ENCODE results near the gene CACNB3.
"Not testable (repeated sequence)": the region's sequence is repeated elsewhere in the genome, so short reads cannot be mapped to it uniquely, and the experiment has no call there.

The CACNB3 gene

DNA sequence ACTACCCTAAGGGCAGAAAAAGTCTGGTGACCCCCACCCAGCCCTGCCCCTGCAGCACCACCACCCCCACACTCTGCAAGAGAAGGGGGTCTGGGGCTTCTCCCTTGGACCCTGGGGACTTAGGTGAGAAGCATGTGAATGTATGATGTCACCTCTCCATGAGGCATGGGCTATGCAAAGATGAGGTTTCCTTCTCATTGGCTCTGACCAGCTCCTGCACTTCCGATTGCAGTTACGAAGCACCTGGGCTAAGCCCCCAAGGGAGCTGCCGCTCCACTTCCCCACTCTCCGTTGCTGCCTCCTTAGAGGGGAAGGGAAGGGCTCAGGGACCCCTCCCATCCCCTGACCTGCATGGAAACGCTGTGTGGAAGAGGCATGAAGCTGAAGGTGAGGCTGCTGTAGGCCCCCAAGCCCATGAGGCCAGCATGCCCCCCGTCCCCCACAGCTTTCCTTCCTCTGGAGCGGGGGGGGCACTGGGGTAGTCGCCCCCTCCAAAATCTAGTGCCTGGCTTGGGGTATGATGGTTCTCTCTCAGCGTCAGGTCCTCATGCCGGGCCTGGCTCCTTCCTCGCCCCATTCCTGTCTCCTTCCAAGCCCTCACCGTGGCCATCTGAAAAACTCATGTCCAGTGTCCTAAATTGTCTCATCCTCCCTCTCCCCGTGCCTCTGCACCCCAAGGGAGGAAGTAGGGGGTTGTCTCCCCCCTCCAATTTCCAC, 39.1 kb downstream of the CACNB3 start:
- peak; percentile 22 for DNase-seq

- DNase-seq: no peak
Observed at GRCh38 chr12:48858043-48858442, 39.7 kb downstream of the CACNB3 start.

DNA sequence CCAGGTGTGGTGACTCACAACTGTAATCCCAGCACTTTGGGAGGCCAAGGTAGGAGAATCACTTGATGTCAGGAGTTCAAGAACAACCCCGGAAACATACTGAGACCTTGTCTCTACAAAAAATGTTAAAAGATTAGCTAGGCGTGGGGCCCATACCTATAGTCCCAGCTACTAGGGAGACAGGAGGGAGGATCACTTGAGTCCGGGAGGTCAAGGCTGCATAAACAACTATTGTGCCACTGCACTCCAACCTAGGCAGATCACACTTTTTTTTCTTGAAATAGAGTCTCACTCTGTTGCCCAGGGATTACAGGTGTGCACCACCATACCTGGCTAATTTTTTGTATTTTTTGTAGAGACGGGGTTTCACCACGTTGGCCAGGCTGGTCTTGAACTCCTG, 41.3 kb downstream of the CACNB3 start:
- no peak for DNase-seq

DNA sequence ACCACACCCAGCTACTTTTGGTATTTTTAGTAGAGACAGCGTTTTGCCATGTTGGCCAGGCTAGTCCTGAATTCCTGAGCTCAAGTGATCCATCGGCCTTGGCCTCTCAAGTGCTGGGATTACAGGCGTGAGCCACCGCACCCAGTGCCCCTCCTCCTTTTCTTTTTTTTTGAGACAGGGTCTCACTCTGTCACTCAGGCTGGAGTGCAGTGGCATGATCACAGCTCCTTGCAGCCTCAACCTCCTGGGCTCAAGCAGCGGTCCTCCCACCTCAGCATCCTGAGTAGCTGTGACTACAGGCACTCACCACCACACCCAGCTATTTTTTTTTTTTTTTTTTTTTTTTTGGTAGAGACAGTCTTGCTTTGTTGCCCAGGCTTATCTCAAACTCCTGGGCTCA, 41.9 kb downstream of the CACNB3 start:
- not testable (repeated sequence) for DNase-seq

GRCh38 chr12:48861111-48861510, 42.8 kb downstream of the CACNB3 start:
- DNase-seq: no peak

DNA sequence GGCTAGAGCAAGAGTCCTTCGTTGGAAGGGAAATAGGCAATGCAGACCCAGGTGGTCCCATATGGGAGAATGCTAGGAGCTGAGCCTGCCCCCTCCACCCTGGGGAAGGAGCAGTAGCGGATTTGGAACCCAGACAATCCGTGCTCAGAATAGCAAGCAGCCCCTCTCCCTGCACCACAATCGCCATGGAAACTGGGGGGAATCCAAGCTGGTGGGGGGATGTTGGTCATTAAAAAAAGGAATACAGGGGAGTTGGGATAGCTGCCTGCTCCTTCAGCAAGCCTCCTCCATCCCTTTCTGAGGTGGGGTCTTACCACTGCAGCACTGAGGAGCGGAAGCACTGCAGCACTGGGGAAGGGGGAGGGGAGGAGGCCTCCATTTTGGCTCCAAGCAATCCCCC, 44.5 kb downstream of the CACNB3 start:
- no peak for DNase-seq

- no peak for DNase-seq
Observed at GRCh38 chr12:48863291-48863690, 45.0 kb downstream of the CACNB3 start.

DNA sequence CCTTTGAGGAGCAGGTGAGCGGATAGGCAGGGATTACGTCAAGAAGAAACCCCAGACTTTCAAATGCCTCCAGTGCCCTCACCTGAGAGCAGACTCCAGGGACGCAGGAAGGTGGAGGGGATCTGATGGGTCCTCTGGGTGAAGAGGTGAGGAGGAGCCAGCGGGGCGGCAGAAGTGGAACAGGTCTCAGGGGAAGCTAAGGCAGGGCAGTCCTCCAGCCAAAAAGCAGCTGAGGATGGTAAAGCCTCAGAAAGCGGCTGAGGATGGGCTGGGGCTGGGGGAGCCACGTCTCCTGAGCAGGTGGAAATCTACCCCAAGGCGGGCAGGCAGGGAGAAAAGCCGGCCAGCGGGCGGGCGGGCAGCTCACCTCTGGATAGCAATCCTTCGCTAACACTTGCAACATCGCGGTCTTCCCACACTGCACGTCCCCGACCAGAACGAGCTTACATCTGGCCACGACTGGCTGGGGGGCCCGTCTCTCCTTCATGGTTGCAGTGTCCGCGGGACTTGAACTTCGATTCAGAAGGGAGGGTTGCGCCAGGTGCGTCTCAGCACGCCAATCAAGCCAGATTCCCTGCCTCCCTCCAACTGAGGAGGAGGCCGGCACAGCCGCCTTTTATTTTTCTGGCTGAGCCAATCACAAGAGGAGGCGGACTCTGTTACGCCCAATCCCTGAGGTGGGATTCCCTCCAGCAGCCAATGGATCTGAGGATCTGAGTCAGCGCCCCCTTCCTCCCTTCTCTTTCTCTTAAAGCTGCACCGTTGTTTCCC, 47.2 kb downstream of the CACNB3 start, which contains the start of gene RND1:
RND1 (minus strand) TSS at position 590 of the 771 bp plus-strand sequence; CDS start at position 487, 103 bp downstream.
- DNase-seq: peak; percentile 97

DNA sequence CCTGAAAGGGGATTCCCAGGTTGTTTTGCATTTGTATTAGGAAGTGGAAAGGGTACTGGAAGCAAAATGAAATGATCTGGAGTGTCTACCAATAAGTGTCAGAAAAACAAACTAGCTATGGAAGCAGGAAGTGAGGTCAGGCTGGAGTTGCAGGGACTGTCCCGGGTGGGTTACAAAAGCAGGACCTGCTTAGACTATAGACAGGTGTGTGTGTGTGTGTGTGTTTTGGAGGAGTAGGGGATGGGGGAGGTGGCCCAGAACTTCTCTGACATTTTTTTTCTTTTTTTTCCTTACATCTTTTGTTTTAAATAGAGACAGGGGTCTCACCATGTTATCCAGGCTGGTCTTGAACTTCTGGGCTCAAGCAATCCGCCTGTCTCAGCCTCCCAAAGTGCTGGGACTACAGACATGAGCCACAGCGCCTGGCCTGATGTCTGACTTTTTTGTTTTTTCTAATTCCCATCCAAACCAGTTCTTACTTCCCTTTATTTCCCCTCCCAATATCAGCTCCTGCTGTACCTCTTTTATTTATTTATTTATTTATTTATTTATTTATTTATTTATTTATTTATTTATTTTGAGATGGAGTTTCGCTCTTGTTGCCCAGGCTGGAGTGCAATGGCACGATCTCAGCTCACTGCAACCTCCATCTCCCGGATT, 47.9 kb downstream of the CACNB3 start:
- no peak for DNase-seq

GRCh38 chr12:48868451-48868850, 50.2 kb downstream of the CACNB3 start:
- no peak for DNase-seq

GRCh38 chr12:48869191-48869590, 50.9 kb downstream of the CACNB3 start:
- DNase-seq: no peak

- DNase-seq: no peak
Observed at GRCh38 chr12:48873096-48873495, 54.8 kb downstream of the CACNB3 start.

DNA sequence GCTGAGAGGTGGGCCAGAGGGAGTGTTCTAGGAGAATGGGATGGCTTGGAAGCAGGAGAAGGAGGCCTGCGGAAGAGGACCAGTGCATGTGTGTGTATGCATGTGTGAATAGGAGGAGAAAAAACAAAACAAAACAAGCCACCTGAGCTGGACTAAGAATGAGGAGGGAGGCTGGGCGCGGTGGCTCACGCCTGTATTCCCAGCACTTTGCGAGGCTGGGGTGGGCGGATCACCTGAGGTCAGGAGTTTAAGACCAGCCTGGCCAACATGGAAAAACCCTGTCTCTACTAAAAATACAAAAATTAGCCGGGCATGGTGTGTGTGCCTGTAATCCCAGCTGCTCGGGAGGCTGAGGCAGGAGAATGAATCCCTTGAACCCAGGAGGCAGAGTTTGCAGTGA, 55.2 kb downstream of the CACNB3 start:
- DNase-seq: not testable (repeated sequence)

- no peak for DNase-seq
Observed at GRCh38 chr12:48875944-48876515, 57.7 kb downstream of the CACNB3 start.
